Measurements from ENCODE around the gene MAN1C1. TPM values are rescaled to one million over a fixed set of nuclear protein-coding genes. Genes with fewer than 3 reads are reported as not detected.
"Not testable (repeated sequence)": the region's sequence is repeated elsewhere in the genome, so short reads cannot be mapped to it uniquely, and the experiment has no call there.

MAN1C1 gene
- total and polyA plus RNA-seq, 9 donors = 5.2 to 17.4 (median 12.2) TPM

- Histone ChIP-seq H3K4me3 (ENCODE audit: low read length) (no peak overlapping the region), H3K27ac (ENCODE audit: low read length) (peak overlapping the region; percentile 58), H3K36me3 (ENCODE audit: control insufficient read depth, insufficient read depth, low read length) (no peaks in the 10 kb centered on the region), H3K27me3 (ENCODE audit: control insufficient read depth, insufficient read depth, low read length) (no peaks in the 10 kb centered on the region), H3K9me3 (replicated peaks; ENCODE audit: control insufficient read depth, low read depth, low read length) (no peaks in the 10 kb centered on the region), H3K4me1 (ENCODE audit: control insufficient read depth, insufficient read depth, low read length) (peaks cover 57% of the 10 kb centered on the region)
- DNase-seq = peak; percentile 92
- 7% methylated on average over 12 of the region's 12 CpGs for WGBS (ENCODE audit: insufficient coverage)
Measured at GRCh38 chr1:25727635-25728286, 111.2 kb downstream of the MAN1C1 start.

- 68% methylated on average over 10 of the region's 11 CpGs for WGBS (ENCODE audit: insufficient coverage)
- Histone ChIP-seq H3K4me1 (ENCODE audit: control insufficient read depth, insufficient read depth, low read length) (peaks cover 60% of the 10 kb centered on the region), H3K9me3 (replicated peaks; ENCODE audit: control insufficient read depth, low read depth, low read length) (no peaks in the 10 kb centered on the region), H3K27me3 (ENCODE audit: control insufficient read depth, insufficient read depth, low read length) (no peaks in the 10 kb centered on the region), H3K36me3 (ENCODE audit: control insufficient read depth, insufficient read depth, low read length) (no peaks in the 10 kb centered on the region), H3K4me3 (ENCODE audit: low read length) (no peak overlapping the region), H3K27ac (ENCODE audit: low read length) (peak overlapping the region; percentile 58)
- DNase-seq = no peak
Measured at GRCh38 chr1:25728301-25728935, 111.8 kb downstream of the MAN1C1 start.

GRCh38 chr1:25729045-25729444 lies 112.5 kb downstream of the MAN1C1 start:
- no peak overlapping the region for H3K4me3 ChIP-seq (ENCODE audit: low read length)
- no peak overlapping the region for H3K27ac ChIP-seq (ENCODE audit: low read length)
- DNase-seq = no peak
- WGBS (ENCODE audit: insufficient coverage) = 82% methylated on average over 4 of the region's 4 CpGs
- no peaks in the 10 kb centered on the region for H3K9me3 ChIP-seq (replicated peaks; ENCODE audit: control insufficient read depth, low read depth, low read length)
- H3K4me1 ChIP-seq (ENCODE audit: control insufficient read depth, insufficient read depth, low read length) = peaks cover 60% of the 10 kb centered on the region
- no peaks in the 10 kb centered on the region for H3K27me3 ChIP-seq (ENCODE audit: control insufficient read depth, insufficient read depth, low read length)
- no peaks in the 10 kb centered on the region for H3K36me3 ChIP-seq (ENCODE audit: control insufficient read depth, insufficient read depth, low read length)

GRCh38 chr1:25729790-25730644 lies 113.4 kb downstream of the MAN1C1 start:
- Histone ChIP-seq H3K27ac (ENCODE audit: low read length) (peak overlapping the region; percentile 53), H3K4me1 (ENCODE audit: control insufficient read depth, insufficient read depth, low read length) (peaks cover 67% of the 10 kb centered on the region), H3K9me3 (replicated peaks; ENCODE audit: control insufficient read depth, low read depth, low read length) (no peaks in the 10 kb centered on the region), H3K4me3 (ENCODE audit: low read length) (no peak overlapping the region), H3K36me3 (ENCODE audit: control insufficient read depth, insufficient read depth, low read length) (no peaks in the 10 kb centered on the region), H3K27me3 (ENCODE audit: control insufficient read depth, insufficient read depth, low read length) (no peaks in the 10 kb centered on the region)
- DNase-seq = peak; percentile 53
- WGBS (ENCODE audit: insufficient coverage) = 58% methylated on average over 8 of the region's 12 CpGs

- Histone ChIP-seq H3K9me3 (replicated peaks; ENCODE audit: control insufficient read depth, low read depth, low read length) (no peaks in the 10 kb centered on the region), H3K4me1 (ENCODE audit: control insufficient read depth, insufficient read depth, low read length) (peaks cover 71% of the 10 kb centered on the region), H3K27me3 (ENCODE audit: control insufficient read depth, insufficient read depth, low read length) (no peaks in the 10 kb centered on the region), H3K27ac (ENCODE audit: low read length) (no peak overlapping the region), H3K36me3 (ENCODE audit: control insufficient read depth, insufficient read depth, low read length) (no peaks in the 10 kb centered on the region), H3K4me3 (ENCODE audit: low read length) (no peak overlapping the region)
- WGBS (ENCODE audit: insufficient coverage) = 100% methylated on average over 4 of the region's 5 CpGs
- no peak for DNase-seq
Measured at GRCh38 chr1:25731148-25731547, 114.6 kb downstream of the MAN1C1 start.

GRCh38 chr1:25731626-25732370 lies 115.2 kb downstream of the MAN1C1 start:
- H3K4me1 ChIP-seq (ENCODE audit: control insufficient read depth, insufficient read depth, low read length) = peaks cover 72% of the 10 kb centered on the region
- no peak for DNase-seq
- WGBS (ENCODE audit: insufficient coverage) = 83% methylated on average over 2 of the region's 4 CpGs
- H3K9me3 ChIP-seq (replicated peaks; ENCODE audit: control insufficient read depth, low read depth, low read length) = no peaks in the 10 kb centered on the region
- H3K4me3 ChIP-seq (ENCODE audit: low read length) = no peak overlapping the region
- no peak overlapping the region for H3K27ac ChIP-seq (ENCODE audit: low read length)
- no peaks in the 10 kb centered on the region for H3K36me3 ChIP-seq (ENCODE audit: control insufficient read depth, insufficient read depth, low read length)
- no peaks in the 10 kb centered on the region for H3K27me3 ChIP-seq (ENCODE audit: control insufficient read depth, insufficient read depth, low read length)

GRCh38 chr1:25732821-25733220 lies 116.2 kb downstream of the MAN1C1 start:
- Histone ChIP-seq H3K27me3 (ENCODE audit: control insufficient read depth, insufficient read depth, low read length) (no peaks in the 10 kb centered on the region), H3K9me3 (replicated peaks; ENCODE audit: control insufficient read depth, low read depth, low read length) (no peaks in the 10 kb centered on the region), H3K27ac (ENCODE audit: low read length) (no peak overlapping the region), H3K4me1 (ENCODE audit: control insufficient read depth, insufficient read depth, low read length) (peaks cover 72% of the 10 kb centered on the region), H3K36me3 (ENCODE audit: control insufficient read depth, insufficient read depth, low read length) (no peaks in the 10 kb centered on the region), H3K4me3 (ENCODE audit: low read length) (no peak overlapping the region)
- 83% methylated on average over 4 of the region's 4 CpGs for WGBS (ENCODE audit: insufficient coverage)
- DNase-seq = no peak

GRCh38 chr1:25733271-25733670 lies 116.7 kb downstream of the MAN1C1 start:
- Histone ChIP-seq H3K36me3 (ENCODE audit: control insufficient read depth, insufficient read depth, low read length) (no peaks in the 10 kb centered on the region), H3K4me1 (ENCODE audit: control insufficient read depth, insufficient read depth, low read length) (peaks cover 70% of the 10 kb centered on the region), H3K27me3 (ENCODE audit: control insufficient read depth, insufficient read depth, low read length) (no peaks in the 10 kb centered on the region), H3K9me3 (replicated peaks; ENCODE audit: control insufficient read depth, low read depth, low read length) (no peaks in the 10 kb centered on the region), H3K4me3 (ENCODE audit: low read length) (no peak overlapping the region), H3K27ac (ENCODE audit: low read length) (no peak overlapping the region)
- no peak for DNase-seq
- WGBS (ENCODE audit: insufficient coverage) = 93% methylated on average over 7 of the region's 9 CpGs

GRCh38 chr1:25734991-25735390 lies 118.4 kb downstream of the MAN1C1 start:
- Histone ChIP-seq H3K4me1 (ENCODE audit: control insufficient read depth, insufficient read depth, low read length) (peaks cover 59% of the 10 kb centered on the region), H3K9me3 (replicated peaks; ENCODE audit: control insufficient read depth, low read depth, low read length) (peaks cover 13% of the 10 kb centered on the region)
- H3K36me3 ChIP-seq (ENCODE audit: control insufficient read depth, insufficient read depth, low read length); H3K4me3 ChIP-seq (ENCODE audit: low read length); H3K27ac ChIP-seq (ENCODE audit: low read length); DNase-seq; H3K27me3 ChIP-seq (ENCODE audit: control insufficient read depth, insufficient read depth, low read length): not testable (repeated sequence)
- 82% methylated on average over 10 of the region's 10 CpGs for WGBS (ENCODE audit: insufficient coverage)
